AML-193 (cell line): ENCODE data around the gene TIMM17A.

ENCODE experiments used
- DNase-seq, 2 experiments: peaks; one replicate each; lab custom pipeline; 2025; lab: John Stamatoyannopoulos, UW

The TIMM17A gene

GRCh38 chr1:201955009-201955728 is at the start of gene TIMM17A:
TSS of gene TIMM17A (plus strand) at chr1:201955503. CDS start at chr1:201955527, 24 bp downstream.
- peak; percentile 94 to 96 for DNase-seq

- no peak for DNase-seq
These were observed 49.0 kb upstream of the TIMM17A start for GRCh38 chr1:201906336-201906735.

- DNase-seq: no peak
These were observed 47.7 kb upstream of the TIMM17A start for GRCh38 chr1:201907621-201908020.

GRCh38 chr1:201911826-201912571 is 43.3 kb upstream of the TIMM17A start:
- no peak for DNase-seq

- DNase-seq: no peak
These were observed 42.5 kb upstream of the TIMM17A start for GRCh38 chr1:201912832-201913231.

GRCh38 chr1:201914456-201915235 is 40.7 kb upstream of the TIMM17A start:
- DNase-seq: no peak

GRCh38 chr1:201916649-201917249 is 38.6 kb upstream of the TIMM17A start:
- no peak for DNase-seq

GRCh38 chr1:201917362-201918033 is 37.8 kb upstream of the TIMM17A start:
- no peak for DNase-seq

GRCh38 chr1:201918343-201918742 is 37.0 kb upstream of the TIMM17A start:
- no peak for DNase-seq

GRCh38 chr1:201921952-201922558 is 33.2 kb upstream of the TIMM17A start:
- DNase-seq: no peak

GRCh38 chr1:201925301-201925567 is 30.1 kb upstream of the TIMM17A start:
- DNase-seq: no peak

- DNase-seq: no peak
These were observed 29.2 kb upstream of the TIMM17A start for GRCh38 chr1:201925981-201926645.

- DNase-seq: no peak
These were observed 27.0 kb upstream of the TIMM17A start for GRCh38 chr1:201928266-201928665.

- DNase-seq: no peak
These were observed 25.2 kb upstream of the TIMM17A start for GRCh38 chr1:201930137-201930536.

GRCh38 chr1:201930803-201931202 is 24.5 kb upstream of the TIMM17A start:
- DNase-seq: no peak

- DNase-seq: no peak
These were observed 21.4 kb upstream of the TIMM17A start for GRCh38 chr1:201933840-201934430.

- DNase-seq: no peak
These were observed 17.6 kb upstream of the TIMM17A start for GRCh38 chr1:201937624-201938213.

GRCh38 chr1:201938440-201939035 is 16.8 kb upstream of the TIMM17A start:
- no peak for DNase-seq

GRCh38 chr1:201939148-201939547 is 16.2 kb upstream of the TIMM17A start:
- no peak for DNase-seq

- DNase-seq: no peak
These were observed 15.7 kb upstream of the TIMM17A start for GRCh38 chr1:201939574-201939973.
